Endodermal cell (in vitro differentiated cells): ENCODE results near the gene APBB1IP. TPM values are rescaled to one million over a fixed set of nuclear protein-coding genes. Genes with fewer than 3 reads are reported as not detected.

Experiments used
- DNase-seq: peaks from one replicate; pipeline ENCODE4 v3.0.0-alpha.2; 2017
- H3K27ac ChIP-seq: 2 replicates; pipeline ENCODE4 v1.5.1; 2013; ENCODE audit warnings: mild to moderate bottlenecking, low read depth, low read length, moderate library complexity
- H3K27me3 ChIP-seq: 2 replicates; pipeline ENCODE4 v1.6.1; 2013; ENCODE audit warnings: mild to moderate bottlenecking, low read length, moderate library complexity; ENCODE audit not compliant: insufficient read depth, control insufficient read depth, poor library complexity, severe bottlenecking
- H3K36me3 ChIP-seq: 2 replicates; pipeline ENCODE4 v1.7.0; 2013; ENCODE audit warnings: mild to moderate bottlenecking, low read length, moderate library complexity; ENCODE audit not compliant: control insufficient read depth, insufficient read depth
- H3K4me1 ChIP-seq: one replicate; pipeline ENCODE4 v1.7.0; 2013; ENCODE audit warnings: low read length; ENCODE audit not compliant: control insufficient read depth, insufficient read depth
- H3K4me3 ChIP-seq: 2 replicates; pipeline ENCODE4 v1.5.1; 2013; ENCODE audit warnings: mild to moderate bottlenecking, low read length, moderate library complexity
- H3K9ac ChIP-seq: 2 replicates; pipeline ENCODE4 v1.6.1; 2013; ENCODE audit warnings: mild to moderate bottlenecking, low read length, moderate library complexity; ENCODE audit not compliant: poor library complexity, severe bottlenecking; ENCODE audit errors: extremely low read depth
- H3K9me3 ChIP-seq: 2 replicates; pipeline ENCODE4 v1.6.1; 2013; ENCODE audit warnings: mild to moderate bottlenecking, low read length, moderate library complexity; ENCODE audit not compliant: control insufficient read depth
- H3K27ac Mint-ChIP-seq: 2 replicates; pipeline ENCODE4 v1.8.0; 2020; ENCODE audit warnings: mixed read lengths
- H3K27me3 Mint-ChIP-seq: 2 replicates; pipeline ENCODE4 v1.8.0; 2021; ENCODE audit warnings: mild to moderate bottlenecking, mixed read lengths; ENCODE audit not compliant: insufficient read depth
- H3K36me3 Mint-ChIP-seq: 2 replicates; pipeline ENCODE4 v1.8.0; 2020; ENCODE audit warnings: low read depth, mixed read lengths
- H3K4me1 Mint-ChIP-seq: 2 replicates; pipeline ENCODE4 v1.8.0; 2020; ENCODE audit warnings: mixed read lengths
- H3K4me3 Mint-ChIP-seq: 2 replicates; pipeline ENCODE4 v1.8.0; 2020; ENCODE audit warnings: mild to moderate bottlenecking, moderate library complexity, mixed read lengths
- H3K9me3 Mint-ChIP-seq: 2 replicates; pipeline ENCODE4 v1.8.0; 2020; ENCODE audit warnings: mild to moderate bottlenecking, mixed read lengths
- CTCF ChIP-seq: fragments of 200-600 bp; sonication (generic); conservative IDR thresholded peaks from 2 replicates; pipeline ENCODE4 v1.5.0; 2021; ENCODE audit warnings: antibody characterized with exemption, mild to moderate bottlenecking
- WGBS, 2 experiments: methylation state at CpG; one replicate each; pipeline versions ENCODE4 v1.1.5 to v1.1.7; 2013; ENCODE audit warnings: missing lambda C conversion rate in 2 of 2, mixed read lengths in 1 of 2; ENCODE audit not compliant: insufficient coverage in 1 of 2, insufficient read length in 1 of 2; 5-methylcytosine and 5-hydroxymethylcytosine counted together
- total RNA-seq, 2 donors: library from RNA; stranded (reverse); fragmentation: NEBNext Ultra II Directional in 1 of 2; extraction: Animal tissue kit (Norgen Biotek cat#: 25700) in 1 of 2; gene quantifications; 2 replicates in 1 of 2; 3 replicates in 1 of 2; pipeline ENCODE4 v1.2.1, GENCODE V29; 2021

Gene APBB1IP
- total RNA-seq, 2 donors from 2014 or later: 0.24 TPM

GRCh38 chr10:26494018-26494417 lies 55.9 kb downstream of the APBB1IP start:
- Histone ChIP-seq H3K27me3 (no peaks in the 10 kb centered on the region), H3K27ac (no peak overlapping the region), H3K4me3 (no peak overlapping the region), H3K9me3 (no peaks in the 10 kb centered on the region), H3K4me1 (no peaks in the 10 kb centered on the region), H3K9ac (no peak overlapping the region), H3K36me3 (no peaks in the 10 kb centered on the region)
- no peak overlapping the region for H3K27ac Mint-ChIP-seq
- H3K9me3 Mint-ChIP-seq: peaks cover 7% of the 10 kb centered on the region
- H3K4me1 Mint-ChIP-seq: no peaks in the 10 kb centered on the region
- 92 to 100% methylated on average over 1 to 2 of the region's 2 CpGs for WGBS, 2 experiments
- H3K27me3 Mint-ChIP-seq: no peaks in the 10 kb centered on the region
- TF ChIP-seq CTCF: no peak
- no peak for DNase-seq
- no peak overlapping the region for H3K4me3 Mint-ChIP-seq
- H3K36me3 Mint-ChIP-seq: no peaks in the 10 kb centered on the region

DNA sequence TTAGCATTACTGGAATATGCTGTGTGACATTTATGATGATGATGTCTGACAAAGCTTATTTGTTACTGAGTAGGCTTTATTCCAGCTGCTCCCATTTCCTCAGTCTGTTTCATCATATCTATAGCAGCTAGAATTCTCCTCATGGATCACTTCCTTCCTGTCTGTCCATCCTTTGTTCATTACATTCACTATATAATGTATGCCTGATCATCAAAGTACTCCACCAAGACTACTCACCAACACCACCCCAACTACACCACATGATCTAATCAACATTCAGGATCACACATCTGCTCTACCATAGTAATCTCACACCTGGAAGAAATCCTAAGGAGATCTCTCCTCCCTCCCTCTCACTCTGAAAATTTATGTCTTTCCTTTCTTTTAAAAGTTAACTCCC lies 61.3 kb downstream of the APBB1IP start:
- H3K4me3 Mint-ChIP-seq: no peak overlapping the region
- H3K27ac ChIP-seq: no peak overlapping the region
- no peaks in the 10 kb centered on the region for H3K9me3 ChIP-seq
- H3K9me3 Mint-ChIP-seq: no peaks in the 10 kb centered on the region
- no peaks in the 10 kb centered on the region for H3K36me3 Mint-ChIP-seq
- DNase-seq: no peak
- H3K4me3 ChIP-seq: no peak overlapping the region
- no peak overlapping the region for H3K9ac ChIP-seq
- TF ChIP-seq CTCF: no peak
- no peaks in the 10 kb centered on the region for H3K4me1 Mint-ChIP-seq
- no peak overlapping the region for H3K27ac Mint-ChIP-seq
- no peaks in the 10 kb centered on the region for H3K36me3 ChIP-seq
- H3K27me3 Mint-ChIP-seq: no peaks in the 10 kb centered on the region
- H3K27me3 ChIP-seq: no peaks in the 10 kb centered on the region
- no peaks in the 10 kb centered on the region for H3K4me1 ChIP-seq

DNA sequence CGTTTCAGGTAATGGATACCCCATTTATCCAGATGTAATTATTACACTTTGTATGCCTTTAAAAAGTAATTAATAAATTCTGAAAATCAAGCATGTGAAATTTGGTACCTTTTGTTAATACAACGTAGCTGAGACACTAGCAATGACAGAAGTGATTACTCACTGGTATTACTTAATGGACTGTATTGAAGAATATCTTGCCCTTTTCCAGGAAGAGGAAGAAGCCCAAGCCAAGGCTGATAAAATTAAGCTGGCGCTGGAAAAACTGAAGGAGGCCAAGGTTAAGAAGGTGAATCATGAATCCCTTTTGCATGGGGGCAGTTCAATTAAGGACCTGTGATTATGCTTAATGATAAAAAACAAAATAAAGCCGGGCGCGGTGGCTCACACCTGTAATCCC lies 64.8 kb downstream of the APBB1IP start:
- no peak overlapping the region for H3K27ac ChIP-seq
- H3K4me1 ChIP-seq: no peaks in the 10 kb centered on the region
- no peak for TF ChIP-seq CTCF
- Mint-ChIP-seq H3K9me3 (no peaks in the 10 kb centered on the region), H3K4me1 (peaks cover 1% of the 10 kb centered on the region), H3K27me3 (no peaks in the 10 kb centered on the region), H3K27ac (no peak overlapping the region), H3K36me3 (no peaks in the 10 kb centered on the region), H3K4me3 (no peak overlapping the region)
- WGBS, 2 experiments: 90 to 94% methylated on average over 4 to 6 of the region's 6 CpGs
- H3K9me3 ChIP-seq: no peaks in the 10 kb centered on the region
- no peaks in the 10 kb centered on the region for H3K27me3 ChIP-seq
- no peak overlapping the region for H3K9ac ChIP-seq
- H3K4me3 ChIP-seq: no peak overlapping the region
- H3K36me3 ChIP-seq: no peaks in the 10 kb centered on the region
- DNase-seq: no peak
